Stimulated activated CD8-positive, alpha-beta memory T cell treated with anti-CD3 and anti-CD28 coated beads, Interleukin-2, amount 100 ng/mL, for 48 hours (primary cell): Measurements from ENCODE around the gene ANAPC2.

Experiments used
- DNase-seq, 2 donors: peaks; one replicate each; pipeline ENCODE4 v3.0.0-alpha.2; 2020; ENCODE audit warnings: low read depth in 2 of 2

Gene ANAPC2

GRCh38 chr9:137192859-137193258 is 4.5 kb upstream of the ANAPC2 start:
- no peak for DNase-seq

DNA sequence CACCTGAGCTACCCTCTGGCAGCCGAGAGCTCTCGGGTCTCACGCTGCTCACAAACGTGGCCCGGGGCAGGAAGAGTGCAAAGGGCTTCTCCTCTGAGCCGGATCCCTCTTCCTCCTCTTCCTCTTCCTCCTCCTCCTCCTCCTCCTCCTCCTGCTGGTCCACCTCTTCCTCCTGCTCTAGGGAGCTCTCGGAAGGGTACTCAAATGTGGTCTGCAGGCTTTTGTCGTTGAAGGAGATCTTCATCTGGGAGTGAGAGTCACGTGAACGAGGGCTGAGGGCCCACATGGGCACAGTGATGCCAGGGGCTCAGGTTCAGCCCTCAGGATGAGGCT is 4.1 kb upstream of the ANAPC2 start:
- no peak for DNase-seq

GRCh38 chr9:137191691-137192447 is 3.5 kb upstream of the ANAPC2 start:
- no peak for DNase-seq

- no peak for DNase-seq
These were observed 2.9 kb upstream of the ANAPC2 start for GRCh38 chr9:137191245-137191644.

DNA sequence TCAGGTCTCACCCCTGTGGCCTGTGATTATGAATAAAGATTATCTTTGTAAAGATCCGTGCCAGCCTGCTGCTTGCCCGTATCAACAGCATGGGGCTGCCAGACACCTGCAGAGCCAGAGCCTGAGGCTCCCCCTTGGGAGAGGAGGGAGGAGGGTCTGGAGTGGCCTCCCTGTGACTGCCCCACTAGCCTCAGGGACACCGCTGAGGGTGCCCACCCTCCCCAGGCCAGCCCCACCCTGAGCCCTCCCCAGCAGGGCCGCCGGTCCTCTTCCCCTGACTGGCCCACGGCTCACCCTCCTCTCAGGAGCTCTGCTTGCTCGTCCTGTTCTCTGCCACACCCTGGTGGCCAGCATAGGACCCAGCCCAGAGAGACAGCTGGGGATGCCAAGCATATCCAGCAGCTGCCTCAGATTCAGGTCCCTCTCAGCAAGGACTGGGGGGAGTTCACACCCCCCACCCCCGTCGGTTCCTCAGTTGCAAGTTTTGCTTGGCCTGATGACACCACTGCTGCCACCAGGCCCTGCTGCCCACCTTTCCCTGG is 2.0 kb upstream of the ANAPC2 start:
- no peak for DNase-seq

- DNase-seq, result no peak
These were observed 1.2 kb upstream of the ANAPC2 start for GRCh38 chr9:137189297-137190295.

- no peak for DNase-seq
These were observed 272 bp downstream of the ANAPC2 start for GRCh38 chr9:137188086-137188489.

- DNase-seq, result no peak
These were observed 974 bp downstream of the ANAPC2 start for GRCh38 chr9:137187386-137187785.

GRCh38 chr9:137186385-137186784 is 2.0 kb downstream of the ANAPC2 start:
- no peak for DNase-seq

GRCh38 chr9:137185921-137186320 is 2.4 kb downstream of the ANAPC2 start:
- DNase-seq, result no peak

DNA sequence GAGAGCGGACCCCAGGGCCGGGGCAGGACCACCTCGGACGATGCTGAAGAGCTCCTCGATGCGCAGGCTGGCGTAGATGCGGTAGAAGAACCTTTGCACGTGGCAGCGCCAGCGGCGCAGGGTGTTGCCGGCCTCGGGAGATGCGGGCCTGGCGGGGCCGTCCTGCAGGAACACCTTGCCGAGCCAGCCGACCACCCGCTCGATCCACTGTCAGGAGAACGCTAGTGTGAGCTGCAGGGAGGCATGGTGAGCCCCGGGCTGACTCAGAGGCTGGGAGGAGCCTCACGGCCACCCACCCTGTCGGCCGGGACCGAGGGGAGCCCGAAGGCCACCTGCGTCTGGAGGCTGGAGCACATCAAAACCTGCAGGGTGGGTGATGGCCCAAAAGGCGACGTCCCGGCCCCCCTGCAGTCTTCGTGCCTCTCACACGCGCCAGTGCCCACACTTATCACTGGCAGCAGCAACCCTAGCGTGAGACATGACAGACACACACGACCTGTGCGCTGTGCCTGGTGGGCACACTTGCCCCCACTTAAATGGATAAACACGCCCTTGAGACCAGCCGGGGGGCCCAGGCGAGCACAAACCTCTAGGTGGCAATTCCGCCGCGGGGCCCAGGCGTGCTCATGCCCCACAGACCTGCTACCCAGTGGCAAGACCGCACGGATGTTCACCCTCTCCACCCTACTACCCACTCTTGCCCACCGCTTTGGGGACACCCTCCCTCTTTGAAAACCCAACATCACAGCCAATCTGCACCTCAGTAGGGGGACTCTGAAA is 3.3 kb downstream of the ANAPC2 start:
- no peak for DNase-seq

DNA sequence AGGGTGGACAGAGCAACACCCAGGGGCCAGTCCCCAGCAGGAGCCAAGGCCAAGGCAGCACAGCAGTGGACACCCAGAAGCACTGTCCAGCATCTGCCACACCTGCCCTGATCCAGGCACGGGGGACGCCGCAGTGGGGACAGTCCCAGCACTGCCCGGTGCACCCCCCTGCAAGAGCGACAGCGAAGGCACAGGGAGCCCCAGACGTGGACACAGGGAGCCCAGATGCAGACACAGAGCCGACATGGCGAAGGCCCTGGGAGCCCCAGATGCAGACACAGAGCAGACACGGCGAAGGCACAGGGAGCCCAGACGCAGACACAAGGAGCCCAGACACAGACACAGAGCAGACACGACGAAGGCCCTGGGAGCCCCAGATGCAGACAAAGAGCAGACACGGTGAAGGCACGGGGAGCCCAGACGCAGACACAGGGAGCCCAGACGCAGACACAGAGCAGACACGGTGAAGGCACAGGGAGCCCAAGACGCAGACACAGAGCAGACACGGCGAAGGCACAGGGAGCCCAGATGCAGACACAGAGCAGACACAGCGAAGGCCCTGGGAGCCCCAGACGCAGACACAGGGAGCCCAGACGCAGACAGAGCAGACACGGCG is 4.3 kb downstream of the ANAPC2 start:
- no peak for DNase-seq

DNA sequence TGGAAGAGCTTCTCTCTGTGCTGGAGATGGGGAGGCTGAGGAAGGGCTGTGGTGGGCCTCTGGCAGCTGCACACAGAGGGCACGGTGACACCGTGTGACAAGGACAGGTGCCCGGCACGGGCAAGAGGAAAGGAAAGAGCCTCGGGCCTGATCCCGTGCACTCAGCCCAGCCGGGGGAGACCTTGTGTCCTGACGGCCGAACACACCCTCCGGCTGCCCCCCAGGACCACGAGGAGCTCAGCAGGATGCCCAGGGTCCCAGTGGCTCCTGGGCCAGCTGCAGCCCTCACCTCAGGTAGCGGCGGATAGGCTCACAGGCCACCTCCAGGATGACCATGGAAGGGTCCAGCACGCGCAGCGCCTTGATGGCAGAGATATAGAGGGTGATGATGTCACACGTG is 5.5 kb downstream of the ANAPC2 start:
- no peak for DNase-seq

GRCh38 chr9:137181680-137182079 is 6.7 kb downstream of the ANAPC2 start:
- no peak for DNase-seq

- DNase-seq, result no peak
These were observed 7.9 kb downstream of the ANAPC2 start for GRCh38 chr9:137180491-137180890.

DNA sequence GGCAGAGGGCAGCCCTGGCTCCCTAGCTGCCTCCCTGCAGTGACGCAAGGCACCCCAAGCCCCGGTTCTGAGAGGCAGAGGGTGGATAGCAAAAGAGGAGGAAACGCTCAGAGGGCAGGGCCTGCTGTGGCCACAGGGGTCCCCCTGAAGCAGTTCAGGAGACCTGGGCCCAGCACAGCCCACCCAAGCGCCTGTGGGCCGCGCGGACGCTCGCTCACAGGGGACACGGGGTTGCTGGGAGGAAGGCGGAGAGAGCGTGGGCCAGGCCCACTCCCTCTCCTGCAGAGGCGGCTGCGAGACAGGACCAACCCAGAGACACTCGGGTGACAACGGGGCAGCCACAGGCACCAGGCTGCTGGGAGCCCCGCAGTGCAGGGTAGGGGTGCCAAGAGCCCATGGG is 8.6 kb downstream of the ANAPC2 start:
- DNase-seq, result no peak

DNA sequence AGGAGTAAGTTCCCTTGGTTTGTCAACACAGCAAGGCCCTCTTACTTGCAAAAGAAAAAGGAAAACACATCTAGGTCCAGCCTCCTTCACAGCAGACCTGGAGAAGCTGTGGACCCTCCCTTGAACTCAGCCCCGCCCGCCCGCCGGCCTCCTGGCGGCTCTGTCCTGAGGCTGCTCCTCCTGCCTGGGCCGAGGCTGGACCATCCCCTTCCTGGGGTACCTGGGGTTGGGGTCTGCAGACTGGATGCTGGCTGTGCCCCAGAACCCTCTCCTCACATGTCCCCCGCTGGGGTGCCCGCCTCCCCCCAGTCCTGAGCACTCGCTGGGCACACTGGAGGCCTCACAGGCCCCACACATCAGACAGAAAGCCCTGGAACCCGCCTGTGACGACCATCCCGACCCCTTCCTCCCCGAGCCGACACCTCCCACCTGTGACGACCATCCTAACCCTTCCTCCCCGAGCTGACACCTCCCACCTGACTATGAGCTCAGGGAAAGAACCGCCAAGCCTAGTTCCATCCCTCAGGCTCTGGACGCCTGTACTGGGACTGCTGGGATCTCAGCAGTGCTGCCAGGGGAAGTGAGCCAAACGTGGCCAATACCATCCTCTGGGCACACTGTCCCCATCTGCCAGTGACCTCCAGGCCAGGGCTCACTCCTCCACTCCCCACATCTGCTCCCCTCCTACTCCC is 9.3 kb downstream of the ANAPC2 start:
- DNase-seq, result no peak

DNA sequence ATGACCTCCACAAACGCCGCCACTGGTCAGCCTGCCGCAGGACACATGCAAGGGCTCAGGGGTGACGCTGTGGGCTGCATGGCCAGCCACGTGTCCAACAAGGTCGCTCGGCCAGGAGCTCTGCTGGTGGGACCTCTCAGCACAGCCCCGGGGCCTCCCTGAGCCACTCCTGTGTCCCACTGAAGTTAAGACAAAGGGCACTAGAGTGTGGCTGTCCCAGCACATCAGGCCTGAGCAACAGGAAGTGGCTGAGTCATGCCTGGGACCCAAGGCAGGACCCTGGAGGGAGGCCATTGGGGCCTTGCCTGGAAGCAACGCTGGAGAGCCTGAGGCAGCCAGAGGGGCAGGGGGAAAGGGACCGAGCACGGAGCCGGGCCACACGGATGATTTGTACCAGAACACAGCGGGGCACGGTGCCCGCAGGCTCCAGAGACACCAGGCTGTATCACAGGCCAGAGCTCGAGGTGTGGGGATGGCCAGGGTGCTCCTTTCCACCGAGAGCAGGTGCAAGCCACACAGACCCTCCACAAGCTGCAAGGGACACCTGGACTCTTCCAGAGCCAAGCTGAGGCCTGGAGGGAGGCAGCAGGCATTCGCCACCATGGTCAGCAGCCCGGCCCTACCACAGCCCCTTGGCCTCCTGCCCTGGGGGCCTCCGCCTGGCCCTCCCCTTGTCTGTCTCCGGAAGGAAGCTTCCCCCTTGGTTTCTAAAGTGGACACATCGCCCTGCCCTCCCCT is 10.0 kb downstream of the ANAPC2 start:
- no peak for DNase-seq

DNA sequence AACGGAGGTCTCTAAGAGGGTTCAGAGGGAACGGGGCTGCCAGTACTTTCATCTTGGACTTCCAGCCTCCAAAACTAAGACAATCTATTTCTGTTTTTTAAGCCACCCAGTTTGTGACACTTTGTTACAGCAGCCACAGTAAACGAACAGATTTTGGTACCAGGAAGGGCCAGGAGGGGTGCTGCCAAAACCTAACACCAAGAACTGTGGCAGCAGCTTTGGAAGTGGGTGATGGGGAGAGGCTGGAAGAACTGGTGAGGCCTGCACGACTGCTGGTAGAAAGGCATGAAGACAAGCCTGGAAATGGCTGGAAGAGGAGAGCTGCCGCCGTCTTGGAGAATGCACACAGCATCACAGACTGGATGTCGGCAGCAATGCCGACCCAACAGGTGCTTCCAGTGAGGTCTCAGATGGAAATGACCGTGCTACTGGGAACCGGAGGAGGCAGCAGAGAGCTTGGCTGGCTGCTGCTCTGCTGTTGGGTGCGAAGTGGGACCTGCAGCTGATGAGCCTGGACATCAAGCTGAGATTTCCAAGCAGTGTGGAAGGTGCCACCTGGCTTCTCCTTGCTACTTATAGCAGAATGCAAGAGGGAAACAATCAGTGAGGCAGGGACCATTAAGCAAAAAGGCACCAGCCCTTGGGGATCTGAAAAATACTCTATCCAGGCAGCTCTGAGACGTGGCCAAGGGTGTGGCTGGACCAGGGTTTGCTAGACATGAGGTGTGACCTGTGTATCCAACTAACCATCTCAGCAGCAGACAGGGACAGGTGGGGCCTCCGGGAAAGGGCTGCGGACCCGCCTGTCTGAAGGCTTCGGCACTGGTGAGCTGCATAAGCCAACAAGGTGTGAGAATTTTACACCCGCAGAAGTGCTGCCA is 11.8 kb downstream of the ANAPC2 start:
- no peak for DNase-seq
